Renal pelvis (tissue), 4 donors: ENCODE data around the gene BRD4. TPM values are rescaled to one million over a fixed set of nuclear protein-coding genes. Genes with fewer than 3 reads are reported as not detected.

Experiments
- DNase-seq: peaks from one replicate; pipeline ENCODE4 v3.0.0-alpha.2; 2013
- polyA plus RNA-seq, 3 donors: library from polyadenylated mRNA; unstranded; fragments of 120-200 nt; gene quantifications; one replicate each; pipeline ENCODE4 v1.2.1, GENCODE V29; 2013; ENCODE audit not compliant: insufficient read length in 3 of 3

Gene BRD4
- polyA plus RNA-seq, 3 donors: 51.6 to 59.8 (median 58.6) TPM

DNA sequence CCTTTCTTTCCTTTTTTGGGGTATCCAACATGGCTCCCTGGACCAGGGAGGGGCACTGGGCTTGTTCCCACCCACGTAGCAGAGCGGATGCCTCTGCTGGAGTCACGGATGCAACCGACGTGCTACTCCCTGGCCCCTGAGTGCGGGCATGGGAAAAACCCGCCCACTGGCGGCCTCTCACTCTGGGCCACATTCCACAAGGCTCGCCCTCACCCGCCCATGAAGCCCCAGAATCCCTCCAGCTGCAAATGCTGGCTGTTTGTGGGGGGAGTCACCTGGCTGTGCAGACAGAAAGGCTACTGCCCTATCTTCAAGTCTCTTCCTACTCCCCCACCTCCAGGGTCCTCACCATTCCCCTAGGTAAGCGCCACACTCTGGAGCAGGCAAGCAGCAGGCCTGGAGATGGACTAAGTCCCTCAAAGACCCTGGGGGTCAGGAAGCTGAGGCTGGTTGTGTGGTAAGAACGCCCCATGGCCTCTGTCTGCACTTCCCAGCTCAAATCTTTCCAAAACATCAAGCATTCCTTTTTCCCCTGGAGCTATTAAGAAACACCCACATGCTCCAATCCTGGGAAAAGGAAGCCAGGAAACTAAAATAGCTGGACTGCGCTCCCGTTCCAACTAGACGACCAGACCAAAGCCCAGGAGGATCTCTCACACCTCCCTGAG lies 82.2 kb downstream of the BRD4 start:
- peak; percentile 83 for DNase-seq

DNA sequence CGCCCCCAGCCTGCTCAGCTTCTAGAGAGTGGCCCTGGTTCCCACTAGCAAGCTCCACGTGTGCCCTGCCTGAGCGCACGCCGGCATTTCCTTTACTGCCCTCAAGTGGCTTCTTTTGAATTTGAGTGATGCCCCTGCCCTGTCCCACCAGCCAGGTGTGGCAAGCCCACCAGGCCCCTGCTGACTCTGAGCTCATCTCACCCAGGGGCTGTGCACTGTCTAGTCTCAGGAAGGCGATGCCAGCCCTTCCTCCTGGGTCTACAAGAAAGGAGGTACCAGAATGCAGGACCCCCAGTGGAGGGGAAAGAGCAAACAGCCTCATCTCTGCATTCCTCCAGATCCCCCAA lies 82.8 kb downstream of the BRD4 start:
- no peak for DNase-seq

DNA sequence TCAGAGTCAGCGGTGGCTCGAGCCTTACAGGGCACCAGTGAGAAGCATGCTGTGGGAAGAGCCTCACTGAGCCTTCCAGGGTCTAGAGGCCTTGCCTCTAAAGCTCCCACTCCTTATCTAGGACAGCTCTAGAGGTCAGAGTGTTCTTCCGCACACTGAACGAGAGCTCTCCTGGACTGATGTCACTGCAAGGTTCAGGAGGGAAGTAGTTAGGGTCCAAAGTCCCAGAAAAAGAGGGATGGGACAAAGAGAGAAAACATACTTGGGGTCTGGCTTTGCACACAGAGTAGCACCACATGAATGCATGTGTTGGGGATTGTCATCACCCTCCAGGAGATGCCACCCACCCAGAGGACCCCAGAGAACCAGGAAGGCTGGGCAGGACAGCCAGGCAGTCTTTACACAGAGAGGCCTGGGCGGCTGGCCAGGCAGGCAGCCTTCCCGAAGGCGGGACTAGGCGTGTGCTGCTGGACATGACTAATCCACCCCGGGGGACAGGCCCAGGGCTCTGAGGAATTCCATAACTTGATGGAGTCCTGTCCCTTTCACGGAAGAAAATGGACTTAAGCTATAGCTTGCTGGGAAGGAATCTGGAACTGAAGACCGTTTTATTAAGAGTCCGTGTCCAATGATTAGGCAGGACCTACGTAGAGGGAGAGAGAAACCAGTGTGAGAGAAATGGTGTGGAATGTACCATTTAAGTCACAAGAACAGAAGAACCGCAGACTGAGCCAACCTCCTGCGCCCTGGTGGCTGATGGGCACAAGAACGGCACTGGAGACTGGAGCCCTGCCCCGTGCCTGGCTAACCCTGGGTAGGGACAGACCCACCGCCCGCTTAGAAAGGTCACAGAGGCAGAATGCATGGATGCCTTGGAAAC lies 83.5 kb downstream of the BRD4 start:
- DNase-seq: no peak

DNA sequence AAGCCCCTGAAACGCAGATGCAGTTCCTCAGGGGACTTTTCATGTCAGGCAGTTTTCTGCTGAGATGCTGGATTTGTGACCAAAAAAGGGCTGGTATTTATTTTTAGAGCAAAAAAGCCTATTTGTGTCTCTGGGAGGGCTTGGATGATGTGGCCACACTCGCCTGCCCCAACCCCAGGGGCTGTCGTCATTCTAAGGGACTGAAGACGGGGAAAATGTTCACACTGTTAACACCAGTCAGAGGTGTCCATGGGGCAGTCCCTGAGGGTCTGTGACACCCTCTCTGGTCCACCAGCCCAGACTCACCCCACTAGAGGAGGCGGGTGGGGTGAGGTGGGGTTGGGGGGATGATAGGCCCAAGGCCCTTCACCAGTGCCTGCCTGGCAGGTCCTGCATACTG lies 84.2 kb downstream of the BRD4 start:
- no peak for DNase-seq

DNA sequence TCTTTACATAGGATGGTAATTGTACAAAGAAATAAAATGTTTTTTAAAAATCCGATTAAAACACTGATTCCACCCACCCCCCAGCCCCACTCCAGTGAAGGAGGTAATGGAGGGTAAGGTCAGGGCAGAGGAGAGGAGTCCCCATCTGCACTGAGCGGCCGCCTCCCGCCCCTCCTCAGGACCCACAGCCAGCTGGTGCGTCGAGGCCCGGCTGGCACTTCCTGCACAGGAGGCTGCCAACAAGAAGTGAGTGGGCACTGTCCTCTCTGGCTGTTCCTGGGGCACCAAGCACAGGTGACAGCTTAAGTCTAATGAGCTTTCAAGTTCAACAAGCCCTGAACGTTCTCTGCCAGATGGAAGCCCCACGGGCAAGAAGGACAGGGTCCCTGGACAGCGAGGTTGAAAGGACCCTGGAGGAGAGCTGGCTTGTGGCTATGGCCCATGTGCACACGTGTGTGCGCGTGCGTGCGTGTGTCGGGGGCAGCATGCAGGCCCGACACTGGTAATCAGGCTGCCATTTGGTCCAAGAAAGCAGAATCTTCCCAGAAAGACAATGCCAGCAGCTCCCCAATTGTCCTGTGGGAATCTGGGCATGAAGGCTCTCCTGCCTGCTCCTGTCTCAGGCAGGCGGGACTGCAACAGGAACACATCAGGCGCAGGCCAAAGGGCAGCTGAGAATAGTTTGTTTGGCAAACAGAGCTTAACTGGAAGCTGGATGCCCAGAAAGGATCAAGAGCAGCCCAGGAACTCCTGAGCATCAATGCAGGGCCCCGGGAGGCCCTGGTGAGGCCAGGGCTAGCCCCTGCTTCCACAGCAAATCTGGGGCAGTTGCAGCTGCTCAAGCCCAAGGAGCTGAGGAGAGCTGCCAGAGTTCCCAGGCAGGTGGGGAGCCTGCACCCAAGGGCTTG lies 85.0 kb downstream of the BRD4 start:
- DNase-seq: no peak

DNA sequence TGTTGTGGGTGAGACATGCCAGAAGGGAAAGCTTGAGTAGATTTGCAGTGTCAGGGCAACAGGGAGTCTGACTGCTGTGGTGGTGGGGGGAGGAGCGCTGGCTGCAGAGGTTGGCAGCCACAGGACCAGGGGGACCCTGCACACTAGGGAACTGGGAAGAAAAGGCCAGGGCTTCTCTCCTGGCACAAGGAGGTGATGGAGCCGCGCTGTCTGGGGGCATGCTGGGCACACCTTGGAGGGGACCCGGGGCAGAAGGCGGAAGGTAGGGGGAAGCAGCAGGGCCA lies 86.2 kb downstream of the BRD4 start:
- DNase-seq: no peak

DNA sequence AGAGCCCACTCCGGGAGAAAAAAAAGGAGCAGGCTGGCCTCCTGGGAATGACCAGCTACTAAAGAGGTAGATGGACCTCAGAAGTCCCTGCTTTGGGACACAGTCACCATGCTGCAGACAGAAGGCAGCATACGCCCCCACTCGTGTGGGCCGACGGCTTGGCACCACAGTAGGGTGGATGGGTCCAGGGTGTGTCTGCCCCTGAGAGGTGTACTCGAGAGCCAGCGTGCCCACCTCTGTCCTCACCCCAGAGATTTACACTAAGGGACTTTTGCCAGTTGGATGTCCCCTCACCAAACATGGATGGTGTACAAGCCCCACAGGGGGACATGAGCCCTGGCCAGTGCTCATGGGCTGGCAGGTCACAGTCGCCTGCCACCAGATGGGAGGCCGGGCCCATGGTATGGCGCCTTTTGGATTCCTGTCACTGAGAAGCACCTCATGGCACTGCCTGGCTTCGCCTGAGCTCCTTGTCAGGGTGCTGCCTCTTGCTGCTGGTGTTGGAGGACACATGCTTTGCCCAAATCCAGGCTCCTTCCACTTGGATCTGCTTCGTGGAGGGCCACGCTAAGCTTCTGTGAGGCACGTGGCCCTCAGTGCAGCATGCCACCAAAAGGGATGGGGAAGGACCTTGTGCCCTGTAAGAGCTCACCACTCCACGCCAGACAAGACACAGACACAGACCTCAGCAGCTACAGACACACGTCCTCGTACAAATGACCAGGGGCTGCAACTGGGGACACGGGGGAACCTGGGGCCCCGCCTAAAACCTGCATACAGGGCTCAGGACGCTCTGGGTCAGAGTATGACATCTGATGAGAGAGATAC lies 86.8 kb downstream of the BRD4 start:
- DNase-seq: no peak

DNA sequence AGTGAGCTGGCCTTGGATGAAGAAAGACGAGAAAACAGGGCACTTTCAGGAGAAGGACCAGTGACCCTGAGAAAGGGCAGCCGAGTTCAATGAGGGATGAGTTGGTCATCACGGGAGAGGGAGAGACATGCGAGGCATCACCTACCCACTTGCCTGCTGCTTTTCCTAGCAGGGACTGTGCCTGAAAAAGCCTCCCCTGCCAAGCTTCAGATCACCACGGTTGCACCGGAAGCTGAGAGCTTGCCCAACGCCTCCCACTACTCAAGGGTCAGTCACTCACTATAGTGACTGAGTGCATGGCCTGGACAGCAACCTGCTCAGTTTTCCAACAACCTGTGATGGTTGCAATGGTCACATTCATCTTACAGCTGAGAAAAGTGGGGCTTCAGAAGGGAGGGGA lies 87.5 kb downstream of the BRD4 start:
- no peak for DNase-seq

DNA sequence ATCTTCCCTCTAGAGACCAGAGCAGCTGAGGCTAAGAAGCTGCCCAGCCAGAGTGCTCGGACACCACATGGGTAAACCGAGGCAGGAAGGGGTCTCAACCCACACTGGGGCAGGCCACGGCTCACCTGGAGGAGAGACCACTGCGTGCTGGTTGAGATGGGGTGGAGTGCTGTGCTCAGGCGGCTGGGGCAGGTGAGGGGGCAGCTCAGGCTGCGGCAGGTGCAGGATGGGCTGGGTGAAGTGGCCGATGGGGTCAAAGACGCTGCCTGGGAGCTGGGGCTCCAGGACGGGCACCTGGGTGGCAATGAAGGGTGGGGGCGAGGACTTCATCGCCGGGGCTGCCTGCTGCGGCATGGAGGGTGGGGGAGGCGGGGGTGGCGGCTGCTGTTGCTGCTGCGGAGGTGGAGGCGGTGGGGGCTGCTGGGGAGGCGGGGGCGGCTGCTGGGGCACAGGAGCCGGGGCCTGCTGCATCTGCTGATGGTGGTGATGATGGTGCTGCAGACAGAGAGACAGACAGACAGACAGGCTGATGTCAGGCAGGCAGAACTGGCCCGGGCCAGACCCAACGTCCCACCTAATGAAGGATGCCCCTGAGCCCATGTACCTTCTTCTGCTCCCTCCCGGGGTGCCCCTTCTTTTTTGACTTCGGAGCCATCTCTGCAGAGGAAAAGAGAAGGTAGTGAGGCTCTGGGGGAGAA lies 88.1 kb downstream of the BRD4 start:
- DNase-seq: no peak

DNA sequence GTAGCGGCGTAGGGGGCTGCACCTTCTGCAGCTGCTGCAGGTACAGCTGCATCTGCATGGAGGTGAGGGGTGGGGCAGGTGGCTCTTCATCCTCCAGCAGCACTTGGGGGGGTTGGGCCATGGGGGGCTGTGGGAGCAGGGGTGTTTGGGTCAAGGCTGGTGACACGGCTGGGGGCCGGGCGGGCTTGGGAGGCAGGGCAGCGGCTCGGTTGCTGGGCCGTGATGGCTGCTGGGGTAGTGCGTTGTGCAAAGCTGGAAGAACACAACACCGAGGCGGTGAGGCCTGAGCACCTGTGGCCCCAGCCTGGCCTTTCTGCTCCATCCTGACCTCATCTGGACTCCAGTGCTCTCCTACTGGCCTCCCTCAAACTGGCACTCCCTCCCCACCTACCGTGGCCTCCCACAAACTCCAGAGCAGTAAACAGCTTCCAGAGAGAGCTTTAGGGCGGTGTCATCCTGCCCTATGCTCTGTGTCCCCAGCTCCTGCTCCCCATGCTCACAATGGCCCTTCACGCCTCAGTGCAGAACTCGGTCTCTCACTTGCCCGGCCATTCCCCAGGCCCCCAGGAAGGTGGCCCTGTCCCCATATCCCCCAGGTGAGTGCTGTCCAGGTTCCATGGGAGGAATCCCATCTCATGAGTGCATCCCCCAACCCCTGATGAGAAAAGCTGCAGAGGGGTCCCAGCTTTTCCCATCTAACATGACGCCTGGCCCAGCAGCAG lies 88.9 kb downstream of the BRD4 start:
- DNase-seq: no peak

DNA sequence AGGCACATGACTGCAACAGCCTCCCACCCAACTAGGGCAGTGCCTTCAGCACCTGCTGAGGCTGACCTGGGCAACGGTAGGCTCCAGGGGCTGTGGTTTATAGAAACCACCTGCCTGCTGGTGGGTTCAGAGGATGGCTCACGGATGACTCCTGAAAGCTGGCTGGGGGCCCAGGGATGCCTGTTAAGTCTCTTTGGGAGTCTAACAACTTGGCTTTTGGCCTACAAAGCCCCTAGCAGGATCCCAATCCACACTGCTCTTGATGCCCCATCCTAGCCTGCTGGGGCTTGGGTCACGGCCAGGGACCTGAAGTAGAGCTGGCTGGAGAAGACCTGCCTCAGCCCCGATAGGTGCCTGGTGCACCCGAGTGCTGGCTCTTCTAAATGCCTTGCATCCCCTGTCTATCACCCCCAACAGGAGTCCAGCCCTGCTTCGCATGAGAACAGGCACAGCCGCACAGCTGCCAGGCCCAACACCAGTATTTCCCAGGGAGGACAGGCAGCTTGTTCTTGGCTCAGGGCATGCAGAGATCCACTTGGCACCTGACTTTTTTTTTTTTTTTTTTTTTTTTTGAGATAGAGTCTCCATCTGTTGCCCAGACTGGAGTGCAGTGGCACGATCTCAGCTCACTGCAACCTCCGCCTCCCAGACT lies 91.0 kb downstream of the BRD4 start:
- no peak for DNase-seq

DNA sequence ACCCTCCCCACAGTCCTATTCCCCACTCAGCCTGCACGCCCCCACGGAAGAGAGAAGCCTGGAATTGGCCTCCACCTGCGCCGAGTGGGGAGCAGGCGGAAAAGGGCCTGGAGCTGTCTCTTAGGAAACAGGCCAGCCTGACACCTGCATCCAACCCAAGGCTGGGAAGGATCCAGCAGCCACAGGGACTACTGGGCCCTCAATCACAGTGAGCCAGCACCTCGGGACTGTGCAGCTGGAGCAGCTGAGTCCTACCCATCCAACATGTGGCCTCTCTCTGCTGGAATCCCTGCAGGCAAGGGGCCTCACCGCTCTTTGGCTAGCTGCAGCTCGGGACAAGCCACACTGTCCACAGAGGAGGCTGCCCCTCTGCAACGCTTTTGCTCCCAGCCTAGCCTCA lies 91.8 kb downstream of the BRD4 start:
- DNase-seq: no peak

DNA sequence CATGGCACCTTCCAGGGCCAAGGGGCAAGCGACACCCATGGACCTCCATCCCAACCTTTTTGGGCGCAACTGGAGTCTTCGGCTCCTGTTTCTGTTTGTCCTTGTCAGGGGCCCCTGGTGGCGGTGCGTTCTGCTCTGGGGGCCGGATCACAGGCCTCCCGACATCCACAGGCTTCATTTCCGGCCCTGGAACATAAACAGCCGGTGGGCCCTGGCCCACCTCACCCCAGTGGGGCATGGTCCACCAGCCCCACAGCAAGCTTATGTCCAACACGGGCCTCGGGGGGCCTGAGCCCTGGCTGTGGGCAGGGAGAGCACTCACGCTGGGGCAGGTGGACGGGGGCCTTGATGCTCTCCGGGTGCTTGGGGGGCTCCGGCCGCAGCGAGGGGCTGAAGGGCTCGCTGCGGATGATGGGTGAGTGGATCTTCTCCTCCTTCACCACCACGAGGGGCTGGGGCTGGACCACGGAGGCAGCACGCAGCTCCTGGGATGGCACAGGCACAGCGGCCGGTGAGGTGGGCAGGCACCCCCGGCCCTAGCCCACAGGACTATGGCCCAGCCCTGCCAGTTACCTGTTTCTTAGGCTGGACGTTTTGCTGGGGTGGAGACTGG lies 92.9 kb downstream of the BRD4 start:
- no peak for DNase-seq

DNA sequence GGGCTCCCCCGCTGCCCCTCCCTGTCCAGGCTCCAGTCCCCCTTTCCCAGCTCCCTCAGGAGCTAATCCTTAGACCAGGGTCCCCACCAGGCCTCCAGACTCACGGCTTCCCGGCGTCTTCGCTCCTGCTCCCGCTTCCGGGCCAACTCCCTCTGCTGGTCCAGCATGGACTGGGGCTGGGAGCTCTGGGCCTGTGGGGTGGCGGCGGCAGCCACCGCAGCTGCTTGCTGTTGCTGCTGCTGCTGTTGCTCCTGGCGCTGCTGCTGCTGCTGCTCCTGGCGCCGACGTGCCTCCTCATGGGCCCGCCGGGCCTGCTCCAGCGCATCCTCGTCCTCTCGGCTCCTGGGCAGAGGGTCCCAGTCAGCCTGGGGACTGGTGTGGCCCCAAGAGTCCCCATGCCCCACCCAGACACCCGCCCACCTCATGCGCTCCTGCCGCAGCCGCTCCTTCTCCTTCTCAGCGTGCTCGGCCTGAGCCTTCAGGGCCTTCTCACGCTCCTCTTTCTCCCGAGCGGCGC lies 93.6 kb downstream of the BRD4 start:
- DNase-seq: no peak

DNA sequence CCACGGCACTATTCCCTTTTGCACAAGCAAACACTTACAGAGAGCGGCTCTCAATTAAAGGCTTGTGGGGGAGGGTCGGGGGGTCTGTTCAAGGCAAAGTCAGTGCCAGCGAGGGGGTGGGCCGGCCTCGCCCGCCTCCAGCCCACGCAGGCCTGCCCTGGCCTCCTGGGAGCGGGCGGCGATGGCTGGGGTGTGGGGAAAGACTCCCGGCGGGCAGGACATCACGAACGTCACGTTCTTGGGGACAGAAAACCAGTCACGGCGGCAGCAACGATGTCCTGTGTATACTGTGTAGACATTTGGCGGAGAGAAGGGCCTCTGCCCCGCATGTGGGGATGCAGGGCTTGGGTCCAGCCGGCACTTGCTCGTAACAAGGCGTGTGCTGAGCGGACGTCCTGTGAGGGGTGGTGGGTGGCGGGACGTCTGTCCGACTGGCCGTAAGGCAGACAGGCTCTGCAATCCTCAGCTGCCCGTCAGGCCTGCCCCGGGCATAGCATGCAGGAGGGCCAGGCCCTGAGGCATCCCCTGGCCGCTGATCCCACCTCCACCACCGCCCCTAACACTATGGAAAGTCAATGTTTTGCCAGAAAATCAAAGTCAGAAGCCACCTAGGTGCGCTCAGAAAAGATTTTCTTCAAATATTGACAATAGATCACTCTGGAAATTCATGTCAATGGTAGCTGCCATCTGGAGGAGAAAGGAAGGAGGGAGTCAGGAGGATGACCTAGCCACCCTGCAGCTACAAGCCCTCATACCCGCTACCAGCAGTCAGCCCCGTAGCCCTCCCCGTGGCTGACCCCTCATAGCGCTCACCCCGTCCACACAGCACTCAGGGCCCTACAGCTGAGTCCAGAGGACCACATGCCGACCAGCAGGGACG lies 94.3 kb downstream of the BRD4 start:
- no peak for DNase-seq

DNA sequence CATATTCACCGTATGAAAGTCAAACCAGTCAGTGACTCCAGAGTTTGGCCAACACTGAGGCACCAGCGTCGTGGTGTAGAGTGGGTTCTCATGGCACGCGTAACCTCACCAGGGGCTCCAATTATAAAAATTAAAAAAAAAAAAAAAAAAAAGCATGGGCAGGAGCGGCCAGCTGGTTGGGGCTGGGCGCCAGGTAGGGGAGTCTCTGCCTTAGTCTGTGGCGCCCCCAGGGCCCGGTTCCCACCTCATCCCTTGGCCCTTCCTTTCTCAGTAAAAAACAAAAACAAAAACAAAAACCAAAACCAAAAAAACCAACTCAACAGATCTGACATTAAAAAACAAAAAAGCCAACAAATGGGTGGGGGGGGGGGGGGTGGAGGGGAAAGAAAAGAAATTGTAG lies 95.5 kb downstream of the BRD4 start:
- DNase-seq: no peak

DNA sequence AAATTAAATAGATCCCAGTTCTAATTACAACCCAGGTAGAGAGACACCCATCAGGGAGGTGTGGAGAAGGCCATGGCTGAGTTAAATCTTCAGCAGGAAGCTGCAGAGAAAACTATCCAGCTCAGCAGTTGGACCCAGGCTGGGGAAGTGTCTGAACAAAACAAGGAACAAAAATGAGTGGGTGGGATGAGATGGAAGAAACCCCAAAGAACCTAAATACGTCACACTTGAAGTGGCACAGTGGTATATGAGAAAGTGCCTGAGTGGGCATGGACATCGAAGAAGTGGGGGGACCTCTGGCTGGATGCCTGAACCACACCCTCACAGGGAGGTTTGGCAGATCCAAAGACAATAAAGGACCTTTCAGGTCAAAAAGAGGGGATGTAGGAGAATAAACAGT lies 96.6 kb downstream of the BRD4 start:
- DNase-seq: no peak

DNA sequence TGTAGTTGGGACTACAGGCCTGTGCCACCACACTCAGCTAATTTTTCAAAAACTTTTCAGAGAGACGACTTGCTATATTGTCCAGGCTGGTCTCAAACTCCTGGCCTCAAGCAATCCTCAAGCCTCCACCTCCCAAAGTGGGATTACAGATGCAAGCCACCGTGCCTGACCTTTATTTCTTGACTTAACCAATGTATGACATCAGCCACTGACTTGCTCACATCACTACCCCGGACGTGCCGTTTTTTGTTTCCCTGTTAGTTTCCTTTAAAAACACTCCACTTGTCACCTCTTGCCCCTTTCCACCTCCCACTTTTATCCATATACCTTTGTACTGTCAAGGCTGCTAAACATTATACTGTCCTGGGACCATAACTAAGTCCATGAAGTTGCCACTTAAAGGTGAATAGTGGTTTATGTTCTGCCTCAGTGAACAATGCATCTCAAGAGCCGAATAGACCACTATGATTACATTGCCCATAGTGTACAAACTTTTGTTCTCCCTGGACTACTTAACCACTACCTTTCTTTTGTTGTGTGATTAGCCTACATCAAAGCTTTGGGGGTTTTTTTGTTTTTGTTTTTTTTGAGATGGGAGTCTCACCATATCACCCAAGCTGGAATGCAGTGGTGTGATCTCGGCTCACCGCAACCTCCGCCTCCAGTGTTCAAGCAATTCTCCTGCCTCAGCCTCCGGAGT lies 97.8 kb downstream of the BRD4 start:
- no peak for DNase-seq
